ENCODE results near the gene DNAAF1. TPM values are rescaled to one million over a fixed set of nuclear protein-coding genes. Genes with fewer than 3 reads are reported as not detected.

The DNAAF1 gene
- total RNA-seq, 1 experiment from 2014 or later, result 0.07 TPM

- intact Hi-C loops (cut with micrococcal nuclease; ENCODE audit: unreplicated experiment), result no loop called here
- TF ChIP-seq CTCF (IDR thresholded peaks at IDR 0.05; ENCODE audit: insufficient read depth in 1 of 2, low read depth in 1 of 2, low read length in 1 of 2, severe bottlenecking in 1 of 2, unreplicated experiment in 1 of 2), result no peak
- H3K4me3 ChIP-seq (ENCODE audit: low read depth, low read length), result no peak overlapping the region
- ChIA-PET CTCF (interaction anchor here (0.5 to 1.0 kb wide), 2 partner anchors 14 to 27 kb away, joined by 3 to 6 read pairs; no protein-coding TSS in a partner anchor), POLR2A (no interaction called here)
- H3K36me3 ChIP-seq (ENCODE audit: control insufficient read depth, insufficient read depth, low read length), result no peaks in the 10 kb centered on the region
- Mint-ChIP-seq H3K27me3 (ENCODE audit: insufficient read depth, unreplicated experiment) (no peaks in the 10 kb centered on the region), H3K4me1 (ENCODE audit: low read depth, unreplicated experiment) (peaks cover 24% of the 10 kb centered on the region), H3K27ac (ENCODE audit: unreplicated experiment) (no peak overlapping the region), H3K4me3 (ENCODE audit: unreplicated experiment) (no peak overlapping the region), H3K36me3 (ENCODE audit: insufficient read depth, unreplicated experiment) (peaks cover 9% of the 10 kb centered on the region), H3K9me3 (ENCODE audit: unreplicated experiment) (no peaks in the 10 kb centered on the region)
- BruUV-seq (replicated peaks), result no TSS peak
- no peak for DNase-seq
- no peaks in the 10 kb centered on the region for H3K27me3 ChIP-seq (replicated peaks; ENCODE audit: control insufficient read depth, insufficient read depth, low read length)
- no peaks in the 10 kb centered on the region for H3K9me3 ChIP-seq
- no peaks in the 10 kb centered on the region for H3K4me1 ChIP-seq
These were observed 5.4 kb upstream of the DNAAF1 start for GRCh38 chr16:84139628-84140258.

- Mint-ChIP-seq H3K27ac (ENCODE audit: unreplicated experiment) (no peak overlapping the region), H3K4me1 (ENCODE audit: low read depth, unreplicated experiment) (peaks cover 24% of the 10 kb centered on the region), H3K9me3 (ENCODE audit: unreplicated experiment) (no peaks in the 10 kb centered on the region), H3K4me3 (ENCODE audit: unreplicated experiment) (no peak overlapping the region), H3K36me3 (ENCODE audit: insufficient read depth, unreplicated experiment) (peaks cover 16% of the 10 kb centered on the region), H3K27me3 (ENCODE audit: insufficient read depth, unreplicated experiment) (no peaks in the 10 kb centered on the region)
- no peaks in the 10 kb centered on the region for H3K27me3 ChIP-seq (replicated peaks; ENCODE audit: control insufficient read depth, insufficient read depth, low read length)
- no peak overlapping the region for H3K4me3 ChIP-seq (ENCODE audit: low read depth, low read length)
- peak; percentile 55 to 62 for TF ChIP-seq CTCF (IDR thresholded peaks at IDR 0.05; ENCODE audit: insufficient read depth in 1 of 2, low read depth in 1 of 2, low read length in 1 of 2, severe bottlenecking in 1 of 2, unreplicated experiment in 1 of 2)
- H3K36me3 ChIP-seq (ENCODE audit: control insufficient read depth, insufficient read depth, low read length), result no peaks in the 10 kb centered on the region
- CTCF ChIA-PET, result interaction anchor here (1.0 to 1.7 kb wide), 2 partner anchors 46 to 52 kb away, joined by 3 to 5 read pairs; partner anchors contain the start of gene TAF1C
- POLR2A ChIA-PET, result no interaction called here
- no peaks in the 10 kb centered on the region for H3K9me3 ChIP-seq
- BruUV-seq (replicated peaks), result no TSS peak
- no peaks in the 10 kb centered on the region for H3K4me1 ChIP-seq
- peak; percentile 60 to 68 for DNase-seq
- intact Hi-C loops (cut with micrococcal nuclease; ENCODE audit: unreplicated experiment), result loop anchor here (1.0 kb wide), 2 partner anchors 45 to 56 kb away; no protein-coding TSS in a partner anchor
These were observed 3.9 kb upstream of the DNAAF1 start for GRCh38 chr16:84141143-84141670.

GRCh38 chr16:84143081-84143480, 2.0 kb upstream of the DNAAF1 start:
- no peak overlapping the region for H3K4me3 ChIP-seq (ENCODE audit: low read depth, low read length)
- H3K27me3 Mint-ChIP-seq (ENCODE audit: insufficient read depth, unreplicated experiment), result peaks cover 2% of the 10 kb centered on the region
- no peaks in the 10 kb centered on the region for H3K4me1 ChIP-seq
- no TSS peak for BruUV-seq (replicated peaks)
- ChIA-PET POLR2A (no interaction called here), CTCF (interaction anchor here (1.2 to 2.6 kb wide), 2 partner anchors 26 to 44 kb away, joined by 4 to 12 read pairs; partner anchors contain the start of genes MBTPS1 and TAF1C)
- no peak for DNase-seq
- H3K4me1 Mint-ChIP-seq (ENCODE audit: low read depth, unreplicated experiment), result peaks cover 24% of the 10 kb centered on the region
- H3K36me3 Mint-ChIP-seq (ENCODE audit: insufficient read depth, unreplicated experiment), result peaks cover 16% of the 10 kb centered on the region
- H3K9me3 ChIP-seq, result no peaks in the 10 kb centered on the region
- no peaks in the 10 kb centered on the region for H3K9me3 Mint-ChIP-seq (ENCODE audit: unreplicated experiment)
- intact Hi-C loops (cut with micrococcal nuclease; ENCODE audit: unreplicated experiment), result no loop called here
- H3K4me3 Mint-ChIP-seq (ENCODE audit: unreplicated experiment), result peak overlapping the region; percentile 93
- no peaks in the 10 kb centered on the region for H3K36me3 ChIP-seq (ENCODE audit: control insufficient read depth, insufficient read depth, low read length)
- no peak overlapping the region for H3K27ac Mint-ChIP-seq (ENCODE audit: unreplicated experiment)
- TF ChIP-seq CTCF (IDR thresholded peaks at IDR 0.05; ENCODE audit: insufficient read depth in 1 of 2, low read depth in 1 of 2, low read length in 1 of 2, severe bottlenecking in 1 of 2, unreplicated experiment in 1 of 2), result no peak
- H3K27me3 ChIP-seq (replicated peaks; ENCODE audit: control insufficient read depth, insufficient read depth, low read length), result no peaks in the 10 kb centered on the region

Data from Caco-2 (cell line).